ENCODE results near the gene TNS4.

The TNS4 gene

DNA sequence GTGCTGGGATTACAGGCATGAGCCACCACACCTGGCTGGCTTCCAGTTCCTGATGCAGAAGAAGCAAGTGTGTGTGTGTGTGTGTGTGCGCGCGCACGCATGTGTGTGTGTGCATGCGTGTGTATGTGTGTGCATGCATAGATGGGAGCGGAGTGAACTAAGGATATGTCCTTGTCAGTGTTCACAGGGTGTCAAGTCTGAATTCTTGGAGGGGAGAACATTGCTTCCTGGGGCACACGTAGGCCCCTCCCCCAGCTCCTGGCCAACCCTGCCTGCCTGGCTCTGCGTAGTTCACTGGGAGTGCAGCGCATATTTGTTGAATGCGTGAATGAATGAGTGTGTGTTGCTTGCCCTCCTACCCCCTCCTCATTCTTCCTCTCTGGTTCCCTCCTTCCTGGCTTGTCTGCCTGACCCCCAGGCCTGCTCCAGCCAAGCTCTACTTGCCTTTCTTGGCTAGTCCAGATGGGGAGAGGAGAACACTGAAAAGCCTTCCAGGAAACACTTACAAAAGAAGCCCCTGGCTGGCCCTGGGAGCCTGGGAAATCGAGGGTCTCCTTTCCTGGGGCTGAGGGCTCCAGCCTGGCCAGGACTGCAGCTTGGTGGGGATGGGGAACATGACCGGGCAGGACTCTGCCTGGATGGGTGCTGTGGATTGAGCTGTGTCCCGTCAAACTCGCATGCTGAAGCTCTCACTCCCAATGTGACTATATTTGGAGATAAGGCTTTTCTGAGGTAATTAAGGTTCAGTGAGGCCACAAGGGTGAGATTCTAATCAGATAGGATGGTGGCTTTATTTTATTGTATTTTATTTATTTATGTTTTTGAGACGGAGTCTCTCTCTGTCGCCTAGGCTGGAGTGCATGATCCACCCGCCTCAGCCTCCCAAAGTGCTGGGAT is 30.2 kb downstream of the TNS4 start:
- DNase-seq: no peak

DNA sequence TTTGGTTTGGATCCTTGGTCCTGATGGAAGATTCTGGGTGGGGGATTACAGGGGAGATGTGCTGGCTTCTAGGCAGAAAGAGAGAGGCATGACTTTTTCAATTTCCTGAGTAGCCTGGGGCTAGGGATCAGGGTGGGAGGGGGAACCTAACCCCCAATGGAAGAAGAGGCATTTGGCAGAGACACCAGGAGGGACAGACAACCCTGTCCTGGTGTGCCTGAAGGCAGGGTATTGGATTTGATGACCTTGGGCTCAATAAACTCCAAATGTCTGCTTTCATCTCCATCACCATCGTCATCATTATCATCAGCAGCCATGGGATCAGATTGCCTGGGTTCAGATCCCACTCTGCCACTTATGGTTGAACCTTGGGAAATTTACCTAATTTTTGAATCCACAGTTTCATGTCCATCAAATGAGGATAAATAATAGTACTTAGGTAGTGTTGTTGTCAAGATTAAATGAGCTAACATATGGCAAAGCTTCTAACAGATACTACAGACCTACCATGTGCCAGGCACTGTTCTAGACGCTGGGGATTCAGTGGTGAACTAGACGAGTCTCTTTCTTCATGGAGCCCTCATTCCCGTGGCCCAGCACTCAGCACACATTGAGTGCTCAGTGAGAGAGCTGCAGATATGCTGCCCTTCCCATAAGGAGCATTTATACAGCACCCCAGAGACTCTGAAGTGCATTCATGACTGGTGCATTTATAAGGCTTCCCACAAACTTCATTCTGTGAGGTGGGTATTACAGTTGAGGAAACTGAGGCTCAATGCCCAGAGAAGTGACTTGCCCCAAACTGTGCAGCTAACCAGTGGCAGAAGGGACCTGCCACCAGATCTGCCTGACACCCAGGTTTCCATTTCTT is 31.4 kb downstream of the TNS4 start:
- DNase-seq: no peak

DNA sequence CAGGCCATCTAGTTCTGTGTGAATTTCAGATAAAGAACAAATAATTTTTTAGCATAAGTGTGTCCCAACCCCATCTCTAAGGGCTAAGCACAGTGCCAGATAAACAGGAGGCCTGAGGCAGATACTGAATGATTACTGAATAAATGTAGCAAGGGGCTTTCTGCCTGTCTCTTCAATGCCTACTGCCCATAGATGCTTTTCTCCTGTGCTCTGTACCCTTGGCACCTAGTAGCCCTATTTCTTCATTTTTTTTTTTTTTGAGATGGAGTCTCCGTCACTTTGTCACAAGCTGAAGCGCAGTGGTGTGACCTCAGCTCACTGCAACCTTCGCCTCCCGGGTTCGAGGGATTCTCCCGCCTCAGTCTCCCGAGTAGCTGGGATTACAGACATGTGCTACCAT is 32.9 kb downstream of the TNS4 start:
- no peak for DNase-seq

DNA sequence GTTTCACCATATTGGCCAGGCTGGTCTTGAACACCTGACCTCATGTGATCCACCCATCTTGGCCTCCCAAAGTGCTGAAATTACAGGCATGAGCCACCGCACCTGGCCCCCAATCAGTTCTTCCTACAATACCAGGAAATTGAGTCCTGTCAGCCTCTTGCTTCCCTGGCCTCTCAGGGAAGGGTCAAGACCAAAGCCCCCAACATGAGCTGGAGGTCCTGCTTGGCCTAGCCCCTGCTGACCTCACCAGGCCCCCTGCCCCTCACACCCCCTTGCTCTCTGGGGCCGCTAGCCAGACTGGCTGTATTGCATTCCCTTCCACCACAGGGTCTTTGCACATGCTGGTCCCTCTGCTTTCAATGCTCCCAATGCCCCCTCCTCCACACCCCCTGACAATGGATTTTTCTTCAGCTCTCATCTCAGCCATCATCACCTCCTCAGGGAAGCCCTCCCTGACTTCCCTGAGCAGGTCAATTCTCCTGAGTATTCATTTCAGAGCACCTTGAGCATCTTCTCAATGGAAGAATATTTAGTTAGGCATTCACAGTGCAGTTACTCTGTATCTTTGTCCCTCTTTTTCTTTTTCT is 34.0 kb downstream of the TNS4 start:
- no peak for DNase-seq

DNA sequence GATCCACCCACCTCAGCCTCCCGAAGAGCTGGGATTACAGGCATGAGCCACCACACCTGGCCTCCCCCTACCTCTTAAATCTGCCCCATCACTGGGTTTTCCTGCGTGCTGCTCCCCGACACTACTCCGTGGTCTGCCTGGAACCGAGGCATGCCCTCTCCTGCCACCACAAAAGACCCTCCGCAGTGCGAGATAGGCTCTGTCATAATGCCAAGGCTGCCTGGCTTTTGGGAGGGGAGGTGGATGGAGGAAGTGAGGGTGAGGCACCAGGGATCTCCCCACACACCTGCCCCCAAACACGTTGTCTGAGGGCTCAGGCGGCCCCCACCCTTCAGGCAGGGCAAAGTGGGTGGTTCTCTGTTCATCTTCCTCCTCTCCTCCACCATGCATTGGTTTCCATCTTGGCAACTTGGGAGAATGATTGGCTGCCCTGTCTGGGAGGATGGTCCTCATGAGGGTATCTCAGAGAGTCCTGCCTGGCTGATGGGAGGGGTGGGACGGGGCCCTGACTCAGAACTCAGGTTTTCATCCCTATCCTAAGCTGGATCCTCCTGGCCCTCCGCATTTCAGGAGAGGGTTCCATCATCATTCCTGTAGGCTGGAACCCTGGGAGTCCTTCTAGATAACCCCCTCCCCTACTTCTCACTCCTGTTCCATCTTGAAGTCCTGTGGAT is 35.0 kb downstream of the TNS4 start:
- no peak for DNase-seq

DNA sequence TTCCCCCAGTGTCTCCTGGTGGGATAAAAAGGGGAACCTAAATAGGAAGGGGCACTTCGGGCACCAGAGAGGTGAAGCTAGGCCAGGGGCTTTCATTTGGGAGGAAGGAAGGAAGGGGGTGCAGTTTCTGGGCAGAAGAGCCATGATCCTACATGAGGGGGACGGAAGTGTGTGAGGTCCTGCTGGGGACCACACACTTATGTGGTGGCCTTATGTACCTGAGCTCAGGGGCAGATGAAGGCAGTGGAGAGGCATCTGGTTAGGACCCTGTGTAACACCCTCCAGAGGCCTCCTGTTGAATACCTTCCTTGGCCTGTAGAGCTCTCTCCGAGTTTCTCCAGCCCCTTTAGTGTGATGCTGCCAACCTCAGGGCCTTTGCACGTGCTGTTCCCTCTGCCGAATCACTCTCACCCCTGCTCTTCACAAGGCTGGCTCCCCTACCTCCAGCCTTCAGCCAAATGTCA is 37.0 kb downstream of the TNS4 start:
- no peak for DNase-seq

DNA sequence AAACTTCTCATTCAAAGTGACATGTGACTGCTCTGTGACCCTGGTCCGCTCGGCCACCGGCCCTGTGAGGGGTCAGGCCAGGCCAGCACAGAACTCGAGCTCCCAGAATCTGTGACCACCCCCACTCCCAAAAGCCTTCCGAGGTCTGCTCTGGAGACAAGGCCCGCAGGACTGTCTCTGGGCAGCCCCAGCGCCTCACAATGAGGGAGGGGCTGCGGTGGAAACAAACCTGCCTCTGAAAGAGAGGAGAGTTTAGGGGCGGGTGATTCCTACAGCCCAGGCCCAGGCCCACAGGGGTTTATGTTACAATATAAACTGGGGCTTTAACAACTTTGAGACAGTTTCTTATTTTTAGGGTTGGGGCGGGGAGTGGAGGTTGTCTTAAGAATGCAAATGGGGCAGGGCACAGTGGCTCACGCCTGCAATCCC is 38.3 kb downstream of the TNS4 start:
- no peak for DNase-seq

DNA sequence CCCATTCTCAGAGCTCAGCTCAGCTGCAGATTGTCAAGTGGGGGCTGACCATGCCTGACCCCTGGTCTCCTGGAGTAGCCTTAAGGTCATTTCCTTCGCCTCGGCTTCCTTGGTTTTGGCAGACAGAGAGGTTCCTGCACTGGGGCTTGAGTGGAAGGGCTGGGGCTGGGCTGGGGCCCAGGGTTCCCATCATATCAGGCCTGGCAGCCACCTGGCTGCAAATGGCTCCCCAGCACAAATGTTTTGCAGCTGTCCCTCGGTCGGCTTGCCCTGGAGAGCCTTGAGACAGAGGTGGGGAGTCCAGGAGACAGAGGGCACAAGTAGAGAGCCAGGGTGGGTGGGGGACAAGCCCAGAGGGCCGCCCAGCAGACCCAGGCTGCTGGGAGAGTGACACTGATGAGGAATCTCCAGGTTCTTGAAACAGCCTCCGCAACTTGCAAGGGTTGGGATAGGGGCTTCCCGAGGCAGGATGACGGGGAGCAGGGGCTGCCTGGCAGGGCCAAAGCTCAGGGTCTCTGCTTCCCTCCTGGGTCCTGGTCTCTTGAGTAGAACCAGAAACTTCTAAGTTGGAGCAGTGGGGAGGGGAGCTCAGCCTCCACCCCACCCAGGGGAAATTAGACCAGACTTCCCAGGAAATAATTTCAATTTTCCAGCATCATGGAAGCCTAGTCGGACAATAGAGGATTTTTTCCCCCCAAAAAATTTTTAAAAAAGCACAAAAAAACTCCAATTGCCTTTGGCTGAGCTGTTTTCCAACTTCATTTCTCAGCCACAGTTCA is 38.9 kb downstream of the TNS4 start:
- no peak for DNase-seq

DNA sequence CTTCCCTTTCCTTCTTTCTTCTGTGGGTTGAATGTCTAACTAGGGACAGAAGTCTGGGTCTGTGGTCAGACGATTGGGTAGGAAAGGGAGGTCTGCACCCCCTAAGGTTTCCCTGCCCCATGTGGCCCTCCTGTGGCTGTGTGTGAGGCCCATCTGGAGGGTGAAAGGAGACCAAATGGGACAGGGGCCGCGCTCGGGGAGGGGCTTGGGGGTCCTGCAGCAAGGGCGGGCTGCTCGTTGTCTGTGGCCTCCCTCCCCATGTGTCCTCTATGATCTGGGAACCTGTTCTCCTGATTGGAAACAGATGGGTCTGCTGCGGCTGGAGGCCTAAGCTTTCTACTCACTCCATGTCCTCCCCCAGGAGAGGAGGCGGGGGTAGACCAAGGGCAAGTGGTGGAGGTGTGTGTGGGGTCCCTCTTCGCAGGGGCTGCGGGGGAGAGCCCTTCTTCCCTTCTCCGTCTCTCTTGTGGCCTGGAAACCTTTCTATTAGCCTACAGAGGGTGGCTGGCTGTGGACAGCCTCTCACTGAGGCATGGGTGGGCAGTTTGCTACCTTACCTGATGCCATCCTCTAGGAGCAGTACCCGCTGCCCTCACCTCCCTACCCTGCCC is 39.6 kb downstream of the TNS4 start:
- DNase-seq: no peak

DNA sequence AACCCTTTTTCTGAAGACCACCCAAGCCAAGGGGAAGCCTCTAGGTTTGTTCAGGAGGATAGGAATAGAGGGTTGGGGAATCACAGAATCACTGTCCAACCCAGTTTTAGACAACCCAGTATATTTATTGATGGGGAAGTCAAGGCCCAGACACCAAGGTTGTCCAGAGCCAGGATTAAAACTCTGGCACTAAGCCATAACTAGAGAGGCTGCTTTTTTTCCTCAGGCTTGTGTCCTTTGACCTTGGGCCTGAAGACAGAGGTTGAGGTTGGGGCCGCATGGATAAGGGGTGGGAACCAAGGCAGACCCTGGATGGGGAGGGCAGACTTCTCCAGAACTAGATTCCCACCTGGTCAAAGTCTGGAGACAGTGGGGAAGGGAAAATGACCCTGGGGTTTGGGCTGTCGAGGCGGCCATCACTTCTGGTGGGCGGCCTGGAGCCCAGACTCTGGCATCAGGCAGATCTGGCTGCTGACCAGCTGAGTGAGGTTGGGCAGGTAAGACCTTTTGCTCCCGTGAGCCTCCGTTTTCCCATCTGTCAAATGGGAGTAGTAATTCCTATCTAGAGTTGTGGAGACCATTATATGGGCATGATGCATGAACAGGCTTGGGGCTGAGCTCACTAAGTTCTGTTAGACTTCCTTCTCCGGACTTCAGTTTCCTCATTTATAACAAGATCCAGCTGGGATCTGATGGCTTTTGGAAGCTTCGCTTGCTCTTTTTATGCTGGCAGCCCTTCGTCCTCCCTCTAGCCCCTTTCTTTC is 40.3 kb downstream of the TNS4 start:
- no peak for DNase-seq

DNA sequence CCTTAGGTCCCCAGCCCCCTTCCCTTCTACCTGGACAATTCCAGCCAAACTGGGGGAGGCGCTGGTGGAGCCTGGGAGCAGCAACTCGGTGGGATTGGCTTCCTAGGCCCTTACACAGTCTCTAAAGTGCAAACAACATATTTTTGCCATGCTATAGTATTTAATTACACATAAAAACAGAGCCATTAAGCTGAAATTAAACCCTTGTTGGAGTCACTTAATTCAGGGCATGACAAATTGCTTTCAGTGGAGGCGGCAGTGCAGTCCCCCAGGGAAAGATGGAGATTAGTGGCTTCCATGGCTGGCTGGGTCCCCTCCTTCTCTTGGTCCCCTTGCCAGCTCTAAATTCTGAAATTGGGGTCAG is 40.8 kb downstream of the TNS4 start:
- no peak for DNase-seq

DNA sequence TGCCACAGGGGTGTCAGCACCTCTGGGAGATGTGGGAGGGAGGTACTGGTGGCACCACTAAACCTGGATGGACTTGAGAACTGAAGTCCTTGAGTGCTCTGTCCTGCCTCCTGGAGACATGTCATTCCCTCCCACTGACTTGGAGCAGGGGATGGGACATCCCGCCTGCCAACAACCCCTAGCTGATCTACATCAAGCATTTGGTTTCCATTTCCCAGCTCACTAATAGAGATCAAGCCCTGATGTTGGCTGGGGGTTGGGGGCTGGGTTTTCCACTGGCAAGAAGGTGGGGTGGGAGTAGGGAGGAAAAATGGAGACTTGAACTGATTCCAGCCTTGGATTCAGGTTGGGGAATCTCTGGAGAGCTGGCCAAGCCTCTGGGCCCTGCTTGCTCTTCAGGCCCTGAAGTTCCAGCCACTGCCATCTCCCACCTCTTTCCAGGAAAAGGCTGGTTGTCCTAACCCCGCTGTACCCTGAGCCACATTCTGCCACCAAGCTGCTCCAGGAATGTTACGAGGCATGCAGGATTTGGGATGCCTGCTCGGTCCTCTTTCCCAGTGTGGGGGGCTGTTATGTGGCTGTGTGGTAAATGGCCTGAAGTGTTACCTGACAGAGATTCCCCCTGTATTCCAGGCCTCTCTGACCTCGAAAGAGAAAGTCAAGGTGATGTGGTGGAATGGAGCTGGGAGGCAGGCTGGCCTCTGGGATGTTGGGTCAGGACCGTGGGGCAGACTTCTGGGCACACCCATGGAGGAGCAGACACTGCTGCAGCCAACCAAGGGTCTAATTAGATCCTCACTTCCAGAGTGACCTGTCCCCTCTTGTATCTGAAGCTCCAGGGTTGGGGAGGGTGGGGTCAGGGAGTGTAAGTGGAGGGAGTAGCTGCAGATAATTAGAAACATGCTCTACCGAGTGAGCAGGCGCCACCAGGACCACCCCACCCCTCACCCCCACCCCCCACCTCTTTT is 41.5 kb downstream of the TNS4 start:
- DNase-seq: no peak

DNA sequence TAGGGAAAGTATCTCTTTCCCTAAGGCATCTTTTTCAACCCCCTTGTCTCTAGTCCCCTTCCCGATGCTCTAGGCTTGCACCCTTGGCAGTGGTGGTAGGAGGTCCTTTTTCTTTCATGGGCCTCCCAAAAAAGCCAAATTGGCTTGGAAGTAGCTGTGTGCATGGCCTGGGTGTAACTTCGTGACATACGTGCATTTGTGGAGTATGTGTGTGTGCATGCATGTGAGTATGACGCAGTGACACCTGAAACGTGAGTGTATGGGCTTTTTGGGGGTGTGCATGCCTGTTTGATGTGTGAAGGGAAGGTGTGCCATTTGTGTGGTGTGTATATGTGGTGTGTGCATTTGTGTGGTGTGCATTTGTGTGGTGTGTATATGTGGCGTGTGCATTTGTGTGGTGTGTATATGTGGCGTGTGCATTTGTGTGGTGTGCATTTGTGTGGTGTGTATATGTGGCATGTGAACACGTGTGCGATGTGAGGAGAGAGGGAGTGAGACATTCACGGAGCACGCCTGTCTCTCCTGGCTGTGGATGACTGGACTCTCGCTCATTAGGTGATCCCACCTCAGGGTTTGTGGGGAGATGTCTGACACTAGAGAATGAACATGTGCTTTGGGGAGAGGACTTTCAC is 42.5 kb downstream of the TNS4 start:
- DNase-seq: no peak

DNA sequence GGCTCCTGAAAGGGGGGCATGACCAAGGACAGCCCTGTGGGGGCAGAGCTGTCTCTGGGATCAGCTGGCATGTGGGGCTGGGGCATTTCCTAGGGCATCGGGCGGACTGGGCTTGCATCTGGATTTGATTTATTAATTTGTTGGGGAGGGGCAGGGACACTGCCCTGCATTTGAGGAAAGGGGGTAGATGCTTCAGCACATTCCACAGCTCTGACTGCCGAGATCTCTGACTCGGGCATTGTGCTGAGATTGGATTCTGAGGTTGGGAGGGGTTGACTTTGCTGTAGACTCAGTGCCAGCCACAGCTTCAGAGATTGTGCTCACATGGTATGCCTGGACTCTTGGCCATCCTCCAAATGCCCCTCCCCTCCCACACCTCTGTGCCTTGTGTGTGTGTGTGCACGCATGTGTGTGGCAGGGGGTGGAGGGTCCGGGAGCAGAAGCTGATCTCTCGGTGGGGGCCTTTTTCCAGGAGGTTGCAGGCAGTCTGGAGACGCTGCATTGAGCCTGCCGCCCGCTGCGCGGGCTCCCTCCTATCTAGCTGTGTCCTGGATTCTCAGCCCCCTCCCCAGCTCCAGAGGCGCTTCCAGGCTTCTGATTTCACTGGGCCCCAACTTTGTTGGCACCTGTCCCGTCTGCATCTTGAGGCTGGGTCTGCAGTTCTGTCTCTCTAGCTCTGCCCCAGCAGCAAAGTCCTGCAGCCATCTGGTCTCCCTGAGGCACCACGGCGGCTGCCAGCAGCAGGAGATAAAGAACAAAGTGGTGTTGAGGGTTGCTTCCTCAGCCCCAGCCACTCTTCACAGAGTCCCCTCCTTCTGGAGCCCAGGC is 43.2 kb downstream of the TNS4 start:
- no peak for DNase-seq

DNA sequence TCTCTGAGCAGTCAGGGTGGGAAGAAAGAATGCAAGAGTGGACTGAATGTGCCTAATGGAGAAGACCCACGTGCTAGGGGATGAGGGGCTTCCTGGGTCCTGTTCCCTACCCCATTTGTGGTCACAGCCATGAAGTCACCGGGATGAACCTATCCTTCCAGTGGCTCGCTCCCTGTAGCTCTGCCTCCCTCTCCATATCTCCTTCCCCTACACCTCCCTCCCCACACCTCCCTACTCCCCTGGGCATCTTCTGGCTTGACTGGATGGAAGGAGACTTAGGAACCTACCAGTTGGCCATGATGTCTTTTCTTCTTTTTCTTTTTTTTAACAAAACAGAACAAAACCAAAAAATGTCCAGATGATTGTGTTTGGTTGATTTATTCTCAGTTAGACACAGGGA is 44.1 kb downstream of the TNS4 start:
- DNase-seq: no peak

DNA sequence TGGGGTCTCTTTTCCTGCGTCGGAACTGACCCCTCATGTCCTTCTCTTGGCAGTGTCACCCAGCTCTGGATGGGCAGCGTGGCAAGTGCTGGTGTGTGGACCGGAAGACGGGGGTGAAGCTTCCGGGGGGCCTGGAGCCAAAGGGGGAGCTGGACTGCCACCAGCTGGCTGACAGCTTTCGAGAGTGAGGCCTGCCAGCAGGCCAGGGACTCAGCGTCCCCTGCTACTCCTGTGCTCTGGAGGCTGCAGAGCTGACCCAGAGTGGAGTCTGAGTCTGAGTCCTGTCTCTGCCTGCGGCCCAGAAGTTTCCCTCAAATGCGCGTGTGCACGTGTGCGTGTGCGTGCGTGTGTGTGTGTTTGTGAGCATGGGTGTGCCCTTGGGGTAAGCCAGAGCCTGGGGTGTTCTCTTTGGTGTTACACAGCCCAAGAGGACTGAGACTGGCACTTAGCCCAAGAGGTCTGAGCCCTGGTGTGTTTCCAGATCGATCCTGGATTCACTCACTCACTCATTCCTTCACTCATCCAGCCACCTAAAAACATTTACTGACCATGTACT is 44.9 kb downstream of the TNS4 start:
- DNase-seq: no peak

DNA sequence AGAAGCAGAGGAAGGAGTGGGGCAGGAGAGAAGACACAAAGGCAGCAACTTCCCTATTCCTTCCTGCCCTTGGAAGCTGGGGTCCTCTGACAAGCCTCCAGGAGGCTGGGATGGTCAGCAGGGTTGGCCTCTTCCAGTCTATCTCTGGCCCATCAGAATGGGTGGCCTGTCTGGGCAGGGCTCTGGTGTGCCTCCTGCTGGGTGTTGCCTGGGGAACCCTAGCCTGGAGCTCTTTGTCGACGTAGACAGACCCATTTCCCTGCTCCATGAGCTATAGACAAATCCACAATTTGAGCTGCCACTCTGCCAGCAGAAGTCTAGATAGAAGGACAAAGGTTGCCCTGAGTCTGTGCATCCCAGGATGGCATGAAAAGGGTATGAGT is 46.8 kb downstream of the TNS4 start:
- DNase-seq: no peak

Measured in activated effector memory CD4-positive, alpha-beta T cell treated with anti-CD3 and anti-CD28 coated beads, Interleukin-2, amount 50 U/mL, for 16 hours (primary cell).